LNCaP clone FGC (cell line): ENCODE measurements around the gene PIEZO1.

ENCODE experiments used
- DNase-seq: peaks from one replicate; pipeline ENCODE4 v3.0.0-alpha.2; 2011; ENCODE audit warnings: low read depth
- H3K4me3 ChIP-seq: 2 replicates; pipeline ENCODE4 v1.5.1; 2011; ENCODE audit warnings: mild to moderate bottlenecking, low read depth, low read length, control low read depth
- CTCF ChIP-seq: IDR thresholded peaks from 2 replicates; pipeline ENCODE4 v1.5.1; 2012; ENCODE audit warnings: mild to moderate bottlenecking; ENCODE audit not compliant: control insufficient read depth, insufficient read depth; ENCODE audit errors: extremely low read depth

PIEZO1 gene

DNA sequence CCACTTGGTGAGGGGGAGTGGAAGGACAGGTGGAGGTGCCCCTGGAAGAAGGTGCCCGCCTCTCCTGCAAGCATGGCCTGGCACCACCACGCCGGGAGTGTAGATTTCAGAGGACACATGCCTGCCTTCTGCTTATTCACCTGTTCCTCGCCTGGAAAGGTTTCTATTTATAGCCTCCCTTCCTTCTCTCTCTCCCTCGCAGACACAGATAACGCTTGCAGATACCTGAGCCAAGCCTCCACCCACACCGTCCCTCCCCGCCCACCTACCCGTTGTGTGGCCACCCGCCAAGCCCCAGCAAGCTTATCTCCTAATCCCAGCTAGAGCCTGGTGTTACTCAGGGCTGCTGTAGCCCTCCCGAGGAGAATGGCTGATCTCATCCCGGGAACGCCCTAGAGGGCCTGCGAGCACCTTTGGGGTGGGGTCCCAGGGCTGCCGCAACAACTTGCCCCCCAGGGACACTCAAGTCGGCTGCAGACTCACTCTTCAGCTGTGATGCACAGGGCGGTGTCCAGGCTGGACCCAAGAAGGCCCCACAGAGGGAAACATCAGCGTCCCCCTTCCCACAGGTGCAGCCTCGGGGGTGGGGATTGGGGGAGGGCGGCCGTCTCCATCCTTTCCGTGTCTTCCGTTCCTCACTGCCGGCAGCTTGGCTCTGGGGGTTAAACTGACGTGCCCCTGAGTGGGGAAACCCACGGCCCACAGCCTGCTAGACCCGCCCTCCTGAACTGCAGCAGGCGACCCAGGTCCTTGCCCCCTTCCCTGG is 96.8 kb downstream of the PIEZO1 start:
- TF ChIP-seq CTCF, result no peak
- H3K4me3 ChIP-seq, result no peak overlapping the region
- DNase-seq, result peak; percentile 58

GRCh38 chr16:88687676-88688012 is 97.4 kb downstream of the PIEZO1 start:
- no peak for DNase-seq
- no peak for TF ChIP-seq CTCF

DNA sequence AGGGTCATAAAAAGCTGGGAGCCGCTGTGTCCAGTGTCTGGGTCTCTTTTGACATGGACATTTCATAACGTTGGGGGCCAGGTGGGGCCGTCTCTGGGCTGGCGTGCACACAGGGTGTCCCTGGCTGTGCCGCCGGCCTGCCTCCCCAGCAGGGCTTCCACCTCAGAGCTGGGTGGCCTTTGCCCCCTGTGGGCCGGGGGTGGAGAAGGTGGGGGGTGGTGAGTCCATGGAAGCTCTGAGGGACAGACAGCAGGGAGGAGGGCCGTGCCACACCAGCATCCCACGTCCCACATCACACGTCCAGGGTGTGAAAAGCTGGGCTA is 97.8 kb downstream of the PIEZO1 start:
- no peak for DNase-seq
- no peak overlapping the region for H3K4me3 ChIP-seq
- no peak for TF ChIP-seq CTCF

More at GRCh38 chr16:88687676-88688012, 97.4 kb downstream of the PIEZO1 start:
- H3K4me3 ChIP-seq, result no peak overlapping the region

DNA sequence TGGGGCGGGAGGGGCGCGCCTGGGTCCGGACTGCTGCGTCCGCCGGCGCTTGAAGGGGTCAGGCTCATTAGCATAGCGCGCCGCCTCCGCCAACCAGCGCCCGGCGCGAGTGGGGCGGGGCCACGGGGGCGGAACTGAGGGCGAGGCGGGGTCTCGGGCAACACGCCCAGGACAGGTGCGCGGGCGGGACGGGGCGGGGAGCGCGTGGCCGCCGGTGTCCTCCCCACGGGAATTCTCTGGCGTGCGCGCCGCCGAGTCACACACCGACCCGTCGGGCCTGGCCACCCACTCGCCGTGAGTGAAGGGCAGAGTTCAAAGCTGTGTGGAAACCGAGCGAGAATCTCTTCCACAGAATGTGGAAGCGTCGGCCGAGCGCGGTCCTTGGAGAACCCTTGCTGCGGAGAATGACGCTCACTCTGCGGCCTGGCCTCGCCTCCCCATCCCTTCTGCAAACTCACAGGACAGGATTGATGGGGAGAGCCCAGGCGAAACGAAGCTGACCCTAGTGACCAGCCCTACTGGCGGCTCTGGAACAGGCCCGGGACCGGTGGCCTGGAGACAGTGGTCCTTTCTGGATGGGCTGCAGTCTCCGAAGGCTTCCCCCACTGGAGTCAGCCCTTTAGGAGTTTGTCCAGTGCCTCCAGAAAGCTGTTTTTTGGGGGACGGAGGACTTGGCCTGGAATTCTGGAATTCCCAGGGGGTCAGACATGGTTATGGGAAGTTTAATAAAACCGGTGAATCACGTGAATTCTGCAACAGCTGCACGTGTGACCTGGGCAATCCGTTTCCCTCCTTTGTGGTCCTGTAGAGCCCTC is 98.4 kb downstream of the PIEZO1 start, which contains the start of gene SNAI3:
TSS of gene SNAI3 (minus strand) at position 69 of the 815 bp plus-strand sequence. CDS start 101 bp downstream, outside the sequence.
- DNase-seq, result no peak
- peak within 1 kb of the TSS; percentile 62 for H3K4me3 ChIP-seq
- TF ChIP-seq CTCF, result no peak

DNA sequence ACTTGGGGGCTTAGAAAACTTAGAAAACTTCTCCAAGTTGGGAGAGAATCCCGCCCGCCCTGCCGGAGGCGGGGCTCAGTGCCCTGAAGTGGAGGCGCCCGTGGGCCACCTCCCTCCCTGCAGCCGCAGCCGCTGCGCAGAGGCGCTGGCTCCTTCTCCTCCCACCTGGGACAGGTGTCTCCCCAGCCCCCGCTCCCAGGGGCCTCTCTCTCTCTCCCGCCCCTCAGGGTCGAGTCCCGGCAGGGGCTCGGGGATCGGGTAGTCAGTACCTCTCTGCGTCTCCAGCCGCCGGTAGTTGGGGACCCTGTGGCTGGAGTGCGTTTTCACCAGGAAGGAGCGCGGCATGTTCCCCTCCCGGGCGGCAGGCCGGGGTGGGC is 99.0 kb downstream of the PIEZO1 start:
- no peak for DNase-seq
- TF ChIP-seq CTCF, result no peak
- peak overlapping the region; percentile 62 for H3K4me3 ChIP-seq

DNA sequence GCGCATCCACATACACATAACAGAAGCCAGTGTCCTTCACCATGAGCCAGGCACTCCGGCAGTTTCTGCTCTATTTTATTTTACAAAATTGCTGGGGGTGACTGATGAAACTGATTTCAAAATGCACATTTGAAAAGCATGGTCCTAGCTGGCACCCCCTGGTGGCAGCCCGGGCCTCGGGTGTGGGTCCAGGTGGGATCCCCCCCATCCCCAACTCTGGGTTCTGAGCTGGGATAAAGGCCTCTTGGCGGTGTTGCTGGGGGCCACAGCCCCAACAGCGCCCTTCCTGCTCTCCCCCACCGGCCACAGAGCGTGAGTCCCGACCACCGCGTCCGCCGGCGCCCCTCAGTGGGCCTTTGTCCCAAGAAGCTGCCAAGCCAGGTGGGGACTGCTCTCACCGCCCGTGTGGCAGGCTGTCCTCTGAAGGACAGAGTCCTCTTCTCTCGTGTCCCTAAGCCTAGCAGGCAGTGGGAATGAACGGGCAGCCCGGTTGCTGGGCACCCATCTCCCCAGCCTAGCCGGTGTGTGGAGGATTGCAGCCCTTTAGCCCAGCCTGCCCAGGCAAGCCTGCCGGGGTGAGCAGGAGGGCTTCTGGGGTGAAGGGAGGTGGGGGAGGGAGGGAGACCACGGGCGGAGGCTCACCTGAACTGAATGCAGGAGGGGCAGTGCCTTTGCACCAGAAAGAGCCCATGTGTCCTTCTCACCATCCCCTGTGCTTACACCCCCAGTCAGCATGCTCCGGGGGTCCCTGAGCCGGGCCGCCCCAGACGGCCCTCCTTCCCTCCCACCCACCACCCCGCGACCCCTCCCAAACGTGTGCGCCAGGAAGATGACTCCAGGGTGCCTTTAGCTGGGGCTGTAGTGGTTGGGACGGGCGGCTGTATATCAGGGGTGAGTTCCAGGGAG is 99.6 kb downstream of the PIEZO1 start:
- no peak for DNase-seq
- peak overlapping the region; percentile 62 for H3K4me3 ChIP-seq
- peak; percentile 31; the same call in 1 of the 2 replicates for TF ChIP-seq CTCF
